Mesenchymal stem cell (in vitro differentiated cells and primary cell): ENCODE results near the gene FTO.

ENCODE experiments used
- DNase-seq: peaks from one replicate; pipeline ENCODE4 v3.0.0-alpha.2; 2013
- H2AFZ ChIP-seq: one replicate; pipeline ENCODE4 v1.6.1; 2013; ENCODE audit warnings: low read depth, mild to moderate bottlenecking, control low read depth, inconsistent platforms, low read length, moderate library complexity
- H2AK5ac ChIP-seq: 2 replicates; pipeline ENCODE4 v1.6.1; 2013; ENCODE audit warnings: low read length, moderate library complexity, mild to moderate bottlenecking, inconsistent platforms; ENCODE audit not compliant: severe bottlenecking
- H2BK120ac ChIP-seq: one replicate; pipeline ENCODE4 v1.6.1; 2013; ENCODE audit warnings: low read depth, mild to moderate bottlenecking, inconsistent platforms, low read length, moderate library complexity
- H2BK12ac ChIP-seq, 2 experiments: one replicate each; pipeline ENCODE4 v1.6.1; 2013; ENCODE audit warnings: inconsistent platforms in 2 of 2, low read length in 2 of 2, mild to moderate bottlenecking in 2 of 2, moderate library complexity in 2 of 2, control low read depth in 1 of 2
- H2BK15ac ChIP-seq: one replicate; pipeline ENCODE4 v1.6.1; 2013; ENCODE audit warnings: mild to moderate bottlenecking, low read depth, inconsistent platforms; ENCODE audit not compliant: poor library complexity, severe bottlenecking
- H2BK5ac ChIP-seq: 2 replicates; pipeline ENCODE4 v1.6.1; 2013; ENCODE audit warnings: low read depth, mild to moderate bottlenecking, low read length, control low read depth, inconsistent platforms; ENCODE audit not compliant: poor library complexity, severe bottlenecking
- H3K14ac ChIP-seq, 2 experiments: one replicate each; pipeline ENCODE4 v1.6.1; 2013; ENCODE audit warnings: inconsistent platforms in 2 of 2, low read length in 2 of 2, control low read depth in 1 of 2, mild to moderate bottlenecking in 1 of 2, moderate library complexity in 1 of 2
- H3K18ac ChIP-seq, 2 experiments: one replicate each; pipeline ENCODE4 v1.6.1; 2013; ENCODE audit warnings: inconsistent platforms in 2 of 2, low read length in 2 of 2, control low read depth in 1 of 2, low read depth in 1 of 2, mild to moderate bottlenecking in 1 of 2
- H3K23ac ChIP-seq, 2 experiments: one replicate each; pipeline ENCODE4 v1.6.1; 2013; ENCODE audit warnings: inconsistent platforms in 2 of 2, low read length in 2 of 2, mild to moderate bottlenecking in 2 of 2, moderate library complexity in 2 of 2, control low read depth in 1 of 2
- H3K27ac ChIP-seq: 2 replicates; pipeline ENCODE4 v1.5.1; 2013; ENCODE audit warnings: mild to moderate bottlenecking, moderate library complexity, low read length, control low read depth, inconsistent platforms; ENCODE audit not compliant: poor library complexity, severe bottlenecking
- H3K27me3 ChIP-seq, 2 experiments: 2 replicates each; pipeline versions ENCODE4 v1.6.1 to v1.7.0; 2013; ENCODE audit warnings: low read length in 2 of 2, mild to moderate bottlenecking in 2 of 2, moderate library complexity in 2 of 2, control low read depth in 1 of 2, inconsistent platforms in 1 of 2; ENCODE audit not compliant: control insufficient read depth in 1 of 2, insufficient read depth in 1 of 2
- H3K36me3 ChIP-seq, 2 experiments: 2 replicates each; pipeline versions ENCODE4 v1.6.1 to v1.7.0; 2013; ENCODE audit warnings: low read length in 2 of 2, control low read depth in 1 of 2, inconsistent platforms in 1 of 2, low read depth in 1 of 2, mild to moderate bottlenecking in 1 of 2; ENCODE audit not compliant: insufficient read depth in 2 of 2, control insufficient read depth in 1 of 2
- H3K4ac ChIP-seq, 2 experiments: one replicate each; pipeline ENCODE4 v1.6.1; 2013; ENCODE audit warnings: inconsistent platforms in 2 of 2, low read length in 2 of 2, mild to moderate bottlenecking in 2 of 2, moderate library complexity in 2 of 2, control low read depth in 1 of 2, low read depth in 1 of 2
- H3K4me1 ChIP-seq: 2 replicates; pipeline ENCODE4 v1.6.1; 2013; ENCODE audit warnings: low read depth, low read length, control low read depth; ENCODE audit not compliant: control insufficient read depth, insufficient read depth
- H3K4me2 ChIP-seq: 2 replicates; pipeline ENCODE4 v1.6.1; 2013; ENCODE audit warnings: low read length, mild to moderate bottlenecking, inconsistent platforms; ENCODE audit not compliant: poor library complexity, severe bottlenecking
- H3K4me3 ChIP-seq, 2 experiments: 2 replicates each; pipeline versions ENCODE4 v1.5.1 to v1.7.0; 2013; ENCODE audit warnings: low read length in 2 of 2, mild to moderate bottlenecking in 2 of 2, control low read depth in 1 of 2, low read depth in 1 of 2; ENCODE audit not compliant: insufficient read depth in 1 of 2
- H3K79me1 ChIP-seq: replicated peaks from 2 replicates; pipeline ENCODE4 v1.6.1; 2013; ENCODE audit warnings: mild to moderate bottlenecking, control low read depth, low read length, inconsistent platforms; ENCODE audit not compliant: poor library complexity, severe bottlenecking
- H3K9ac ChIP-seq: 2 replicates; pipeline ENCODE4 v1.7.0; 2013; ENCODE audit warnings: mild to moderate bottlenecking, low read length, moderate library complexity
- H3K9me3 ChIP-seq: 2 replicates; pipeline ENCODE4 v1.7.0; 2013; ENCODE audit warnings: mild to moderate bottlenecking, low read length; ENCODE audit not compliant: control insufficient read depth
- H4K8ac ChIP-seq: one replicate; pipeline ENCODE4 v1.6.1; 2013; ENCODE audit warnings: inconsistent platforms, mild to moderate bottlenecking, low read length, moderate library complexity
- H4K91ac ChIP-seq: one replicate; pipeline ENCODE4 v1.6.1; 2013; ENCODE audit warnings: mild to moderate bottlenecking, low read length, inconsistent platforms
- WGBS: methylation state at CpG from one replicate; pipeline ENCODE4 v1.1.7; 2013; ENCODE audit warnings: mixed read lengths; 5-methylcytosine and 5-hydroxymethylcytosine counted together

Gene FTO

DNA sequence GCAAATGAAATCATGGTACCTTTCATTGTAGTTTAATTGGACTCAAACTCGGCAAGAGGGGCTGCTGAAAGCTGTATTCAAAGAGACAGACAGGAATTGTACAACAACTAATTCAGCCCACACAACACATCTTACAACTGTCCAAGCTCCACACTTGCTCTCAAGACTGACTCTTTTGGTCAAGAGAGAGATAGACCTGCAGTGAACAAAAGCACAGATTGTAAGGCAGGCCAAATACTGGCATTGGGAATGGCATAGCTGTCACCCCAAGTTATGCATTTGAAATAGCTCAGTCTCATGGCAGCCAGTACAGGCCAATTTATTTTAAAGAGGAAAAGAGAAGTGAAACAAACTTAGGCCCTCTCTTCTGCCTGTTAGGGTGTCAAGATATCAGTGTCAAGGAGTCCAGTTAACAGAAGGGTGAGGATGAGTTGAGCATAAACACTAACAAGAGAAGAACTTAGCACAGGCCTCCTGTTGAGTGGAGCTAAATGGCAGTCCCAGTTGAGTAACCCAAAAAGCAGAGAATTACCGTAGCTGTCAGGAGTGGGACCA, 366.9 kb downstream of the FTO start:
- Histone ChIP-seq H2BK120ac (no peak overlapping the region), H2AK5ac (no peak overlapping the region), H3K9me3 (no peaks in the 10 kb centered on the region), H3K79me1 (no peaks in the 10 kb centered on the region), H3K4me2 (no peak overlapping the region), H2BK5ac (no peak overlapping the region), H3K4ac (no peak overlapping the region), H3K36me3 (no peaks in the 10 kb centered on the region), H2BK12ac (no peak overlapping the region), H3K27me3 (no peaks in the 10 kb centered on the region), H3K18ac (no peak overlapping the region), H2BK15ac (no peak overlapping the region), H2AFZ (no peak overlapping the region), H3K9ac (no peak overlapping the region), H3K27ac (no peak overlapping the region), H4K8ac (no peak overlapping the region), H3K14ac (no peak overlapping the region), H4K91ac (no peak overlapping the region), H3K23ac (no peak overlapping the region), H3K4me3 (no peak overlapping the region), H3K4me1 (peaks cover 6% of the 10 kb centered on the region)
- WGBS: 95% methylated on average over 2 of the region's 2 CpGs
- DNase-seq: no peak

DNA sequence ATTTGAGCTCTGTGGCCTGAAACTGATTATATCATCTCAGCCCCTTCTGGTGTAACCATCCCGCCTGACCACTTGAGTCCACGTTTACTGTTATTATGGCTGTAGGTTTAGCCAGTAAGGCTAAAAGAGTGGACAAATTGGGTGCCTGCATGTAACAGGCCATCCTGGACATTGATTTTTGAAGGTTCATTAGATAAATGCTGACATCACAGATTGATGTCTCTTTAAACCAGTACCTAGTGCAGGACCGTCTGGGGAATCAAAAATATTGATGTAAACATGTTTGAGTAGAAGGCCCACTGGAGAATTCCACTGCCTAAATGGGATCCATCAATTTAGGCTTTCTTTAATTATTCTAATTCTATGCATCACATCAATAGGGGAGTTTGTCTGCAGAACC, 367.6 kb downstream of the FTO start:
- H3K14ac ChIP-seq: no peak overlapping the region
- no peak overlapping the region for H4K8ac ChIP-seq
- H3K36me3 ChIP-seq: no peaks in the 10 kb centered on the region
- H3K27ac ChIP-seq: no peak overlapping the region
- no peak overlapping the region for H3K4me3 ChIP-seq
- H3K18ac ChIP-seq: no peak overlapping the region
- H3K9me3 ChIP-seq: no peaks in the 10 kb centered on the region
- no peak overlapping the region for H2BK15ac ChIP-seq
- no peak overlapping the region for H4K91ac ChIP-seq
- no peak overlapping the region for H2BK5ac ChIP-seq
- H3K23ac ChIP-seq: no peak overlapping the region
- H3K4me2 ChIP-seq: no peak overlapping the region
- H2BK120ac ChIP-seq: no peak overlapping the region
- H3K9ac ChIP-seq: no peak overlapping the region
- H2AFZ ChIP-seq: no peak overlapping the region
- WGBS: 96% methylated on average over 2 of the region's 3 CpGs
- no peak overlapping the region for H3K4ac ChIP-seq
- H2AK5ac ChIP-seq: no peak overlapping the region
- no peak for DNase-seq
- no peaks in the 10 kb centered on the region for H3K27me3 ChIP-seq
- no peak overlapping the region for H2BK12ac ChIP-seq
- H3K79me1 ChIP-seq: no peaks in the 10 kb centered on the region
- H3K4me1 ChIP-seq: peaks cover 4% of the 10 kb centered on the region

DNA sequence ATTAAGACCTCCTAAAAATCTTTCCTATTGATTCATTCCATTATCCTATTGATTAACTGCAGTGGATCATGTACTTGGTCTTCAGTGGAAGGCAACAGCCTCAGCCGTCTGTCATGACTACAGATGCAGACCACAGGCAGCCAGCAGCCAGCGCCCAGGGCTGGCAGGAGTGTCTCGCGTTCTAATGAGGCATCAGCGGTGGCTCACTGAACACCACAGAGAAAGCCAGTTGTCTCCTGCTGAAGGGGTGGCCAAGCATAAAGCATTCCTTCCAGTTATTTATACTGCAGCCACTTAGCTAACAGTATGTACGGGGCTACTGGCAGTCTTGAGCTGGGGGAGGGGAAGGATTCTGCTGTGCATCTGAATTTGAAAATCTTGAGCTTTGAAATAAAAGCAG, 368.3 kb downstream of the FTO start:
- Histone ChIP-seq H3K23ac (no peak overlapping the region), H3K4me2 (no peak overlapping the region), H3K9me3 (no peaks in the 10 kb centered on the region), H2BK120ac (no peak overlapping the region), H3K4me3 (no peak overlapping the region), H3K27me3 (no peaks in the 10 kb centered on the region), H3K4me1 (peaks cover 3% of the 10 kb centered on the region), H3K79me1 (no peaks in the 10 kb centered on the region), H2AK5ac (no peak overlapping the region), H2AFZ (no peak overlapping the region), H3K4ac (no peak overlapping the region), H3K36me3 (no peaks in the 10 kb centered on the region), H3K18ac (no peak overlapping the region), H3K9ac (no peak overlapping the region), H4K8ac (no peak overlapping the region), H2BK15ac (no peak overlapping the region), H3K14ac (no peak overlapping the region), H4K91ac (no peak overlapping the region), H2BK12ac (no peak overlapping the region), H3K27ac (no peak overlapping the region), H2BK5ac (no peak overlapping the region)
- no peak for DNase-seq
- WGBS: 96% methylated on average over 5 of the region's 6 CpGs

DNA sequence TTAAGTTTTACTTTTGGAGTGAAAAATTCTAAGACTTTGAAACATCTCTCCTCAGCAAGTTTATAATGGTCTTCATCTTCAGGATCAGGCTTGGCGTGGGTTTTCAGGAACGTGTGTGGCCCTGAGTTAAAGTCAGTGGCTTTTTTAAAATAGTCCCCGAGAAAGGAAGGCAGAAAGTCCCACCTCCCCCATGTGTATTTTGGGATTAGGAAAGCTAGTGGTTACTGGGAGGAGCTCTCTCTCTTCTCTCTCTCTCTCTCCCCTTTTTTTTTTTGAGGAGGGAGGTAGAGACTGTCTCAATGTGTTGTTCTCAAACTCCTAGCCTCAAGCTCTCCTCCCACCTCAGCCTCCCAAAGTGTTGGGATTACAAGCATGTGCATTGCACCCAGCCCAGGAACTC, 369.4 kb downstream of the FTO start:
- Histone ChIP-seq H3K27me3 (no peaks in the 10 kb centered on the region), H3K4me3 (no peak overlapping the region), H3K18ac (no peak overlapping the region), H3K4ac (no peak overlapping the region), H3K4me2 (no peak overlapping the region), H2BK120ac (no peak overlapping the region), H3K36me3 (no peaks in the 10 kb centered on the region), H2BK5ac (no peak overlapping the region), H2BK12ac (no peak overlapping the region), H3K9me3 (no peaks in the 10 kb centered on the region), H2BK15ac (no peak overlapping the region), H3K27ac (no peak overlapping the region), H2AFZ (no peak overlapping the region), H3K23ac (no peak overlapping the region), H3K9ac (no peak overlapping the region), H3K4me1 (peaks cover 10% of the 10 kb centered on the region), H4K8ac (no peak overlapping the region), H4K91ac (no peak overlapping the region), H3K14ac (no peak overlapping the region), H3K79me1 (no peaks in the 10 kb centered on the region), H2AK5ac (no peak overlapping the region)
- no peak for DNase-seq
- 87% methylated on average over 3 of the region's 3 CpGs for WGBS
